ENCODE measurements around the gene TOMM20.
"Not testable (repeated sequence)": the region's sequence is repeated elsewhere in the genome, so short reads cannot be mapped to it uniquely, and the experiment has no call there.

Gene TOMM20

DNA sequence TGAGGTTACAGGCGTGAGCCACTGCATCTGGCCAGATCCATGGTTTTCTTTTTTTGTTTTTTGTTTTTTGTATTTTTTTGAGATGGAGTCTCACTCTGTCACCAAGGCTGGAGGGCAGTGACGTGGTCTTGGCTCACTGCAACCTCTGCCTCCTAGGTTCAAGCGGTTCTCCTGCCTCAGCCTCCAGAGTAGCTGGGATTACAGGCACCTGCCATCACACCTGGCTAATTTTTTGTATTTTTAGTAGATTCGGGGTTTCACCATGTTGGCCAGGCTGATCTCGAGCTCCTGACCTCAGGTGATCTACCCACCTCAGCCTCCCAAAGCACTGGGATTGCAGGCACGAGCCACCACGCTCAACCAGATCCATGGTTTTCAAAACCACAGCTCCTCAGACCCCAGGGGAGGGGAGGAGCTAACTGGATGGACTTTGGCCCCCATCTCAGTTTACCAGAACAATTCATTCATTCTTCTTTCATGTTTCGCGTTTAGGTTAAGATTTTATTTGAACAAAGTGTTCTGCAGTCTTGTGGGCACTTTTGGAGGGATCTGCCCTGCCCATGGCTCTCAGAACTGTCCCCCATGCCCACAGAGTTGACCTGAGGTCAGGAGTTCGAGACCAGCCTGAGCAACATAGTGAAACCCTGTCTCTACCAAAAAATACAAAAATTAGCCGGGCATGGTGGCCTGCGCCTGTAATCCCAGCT, 43.1 kb downstream of the TOMM20 start:
- FAIRE-seq; DNase-seq (ENCODE audit: insufficient read length, low spot score): not testable (repeated sequence)

DNA sequence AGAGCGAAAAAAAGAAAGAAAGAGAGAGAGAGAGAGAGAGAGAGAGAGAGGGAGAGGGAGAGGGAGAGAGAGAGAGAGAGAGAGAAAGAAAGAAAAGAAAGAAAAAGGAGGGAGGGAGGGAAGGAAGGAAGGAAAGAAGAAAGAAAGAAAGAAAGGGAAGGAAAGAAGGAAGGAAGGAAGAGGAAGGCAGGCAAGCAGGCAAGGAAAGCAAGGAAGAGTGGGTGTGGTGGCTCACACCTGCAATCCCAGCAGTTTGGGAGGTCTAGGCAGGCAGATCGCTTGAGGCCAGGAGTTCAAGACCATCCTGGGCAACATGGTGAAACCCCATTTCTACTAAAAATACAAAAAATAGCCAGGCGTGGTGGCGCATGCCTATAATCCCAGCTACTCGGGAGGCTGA, 47.8 kb downstream of the TOMM20 start:
- not testable (repeated sequence) for DNase-seq (ENCODE audit: insufficient read length, low spot score); FAIRE-seq

DNA sequence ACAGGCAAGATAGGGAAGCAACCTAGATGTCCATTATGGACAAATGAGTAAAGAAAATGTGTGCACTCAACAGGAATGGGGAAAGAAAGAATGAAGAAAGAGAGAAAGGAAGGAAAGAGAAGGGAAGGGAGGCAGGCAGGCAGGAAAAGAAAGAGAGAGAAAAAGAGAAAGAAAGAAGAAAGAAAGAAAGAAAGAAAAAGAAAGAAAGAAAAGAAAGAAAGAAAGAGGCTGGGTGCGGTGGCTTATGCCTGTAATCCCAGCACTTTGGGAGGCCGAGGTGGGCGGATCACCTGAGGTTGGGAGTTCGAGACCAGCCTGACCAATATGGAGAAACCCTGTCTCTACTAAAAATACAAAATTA, 48.4 kb downstream of the TOMM20 start:
- not testable (repeated sequence) for FAIRE-seq; DNase-seq (ENCODE audit: insufficient read length, low spot score)

DNA sequence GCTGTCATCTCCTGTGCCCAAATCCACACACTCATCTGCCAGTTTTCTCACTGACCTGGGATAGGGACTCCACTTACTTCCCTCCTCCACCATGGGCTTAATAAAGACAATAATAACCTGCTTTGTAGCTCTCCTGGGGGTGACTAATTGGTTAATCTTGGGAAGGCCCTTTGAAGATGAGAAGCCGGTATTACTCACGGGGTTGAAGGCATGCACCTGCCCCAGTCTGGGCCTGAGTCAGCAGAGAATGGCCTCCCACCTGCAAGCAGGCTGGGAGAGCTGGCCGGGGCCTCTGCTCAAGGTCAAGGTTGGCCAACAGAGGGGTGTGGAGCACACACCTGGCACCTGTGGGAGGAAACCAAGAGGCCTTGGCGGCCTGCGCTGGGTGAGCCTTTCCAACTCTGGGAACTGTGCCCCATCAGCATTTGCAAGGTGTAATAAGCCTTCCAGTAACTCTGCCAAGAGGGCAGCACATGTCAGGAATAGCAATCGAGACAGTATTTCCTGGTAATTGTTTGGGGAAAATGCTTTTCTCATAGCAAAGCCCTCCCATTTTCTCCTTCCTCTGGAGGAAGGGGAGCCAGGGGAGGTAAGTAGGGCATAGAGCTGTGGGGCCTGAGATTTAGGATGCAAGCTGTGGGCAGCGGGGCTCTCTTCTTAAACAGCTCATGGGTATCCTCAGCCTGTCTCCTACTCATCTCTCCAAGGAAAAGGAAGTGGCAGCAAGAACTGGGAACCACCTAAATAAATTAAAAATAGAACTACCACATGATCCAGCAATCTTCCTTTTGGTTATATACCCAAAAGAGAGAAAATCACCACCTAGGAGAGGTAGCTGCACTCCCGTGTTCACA, 49.0 kb downstream of the TOMM20 start:
- no peak for FAIRE-seq

DNA sequence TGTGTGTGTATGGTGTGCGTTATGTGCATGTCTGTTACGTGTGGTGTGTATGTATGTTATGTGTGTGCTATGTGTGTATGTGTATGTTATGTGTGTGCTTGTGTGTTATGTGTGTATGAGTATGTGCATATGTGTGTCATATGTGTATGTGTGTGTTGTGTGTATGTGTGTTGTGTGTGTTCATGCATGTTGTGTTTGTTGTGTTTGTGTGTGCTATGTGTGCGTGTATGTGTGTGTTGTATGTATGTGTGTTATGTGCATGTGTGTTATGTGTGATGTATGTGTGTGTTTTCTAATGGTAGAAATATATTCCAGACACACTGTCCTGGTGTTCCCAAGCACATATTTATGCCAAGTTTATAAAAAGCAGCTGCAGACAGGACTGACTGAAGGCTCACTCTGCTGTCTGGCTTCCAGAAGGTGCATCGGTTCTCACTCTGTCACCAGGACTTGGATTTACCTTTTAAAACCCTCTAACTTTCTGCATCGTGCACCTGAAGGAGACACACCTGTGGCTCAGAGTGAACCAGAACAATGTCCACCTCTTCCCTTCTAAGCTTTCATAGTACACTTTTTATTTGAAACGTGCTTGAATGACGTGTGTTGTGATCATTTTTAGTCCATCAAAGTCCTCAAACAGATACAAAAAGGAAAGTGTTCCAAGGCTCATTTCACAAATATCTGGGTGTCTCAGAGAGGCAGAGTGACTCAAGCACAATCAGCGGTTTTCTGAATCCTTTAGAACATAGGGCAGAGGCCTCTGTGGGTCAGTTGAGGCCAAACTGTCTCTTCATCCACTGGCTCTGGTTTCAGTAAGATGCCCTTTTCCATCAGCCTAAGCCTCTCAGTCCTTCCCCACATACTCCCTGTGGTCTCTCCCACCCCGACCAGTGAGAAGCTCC, 49.9 kb downstream of the TOMM20 start:
- FAIRE-seq (no peak), DNase-seq (ENCODE audit: insufficient read length, low spot score) (no peak)

More for the DNA sequence above, 49.0 kb downstream of the TOMM20 start:
- DNase-seq (ENCODE audit: insufficient read length, low spot score), result no peak

DNA sequence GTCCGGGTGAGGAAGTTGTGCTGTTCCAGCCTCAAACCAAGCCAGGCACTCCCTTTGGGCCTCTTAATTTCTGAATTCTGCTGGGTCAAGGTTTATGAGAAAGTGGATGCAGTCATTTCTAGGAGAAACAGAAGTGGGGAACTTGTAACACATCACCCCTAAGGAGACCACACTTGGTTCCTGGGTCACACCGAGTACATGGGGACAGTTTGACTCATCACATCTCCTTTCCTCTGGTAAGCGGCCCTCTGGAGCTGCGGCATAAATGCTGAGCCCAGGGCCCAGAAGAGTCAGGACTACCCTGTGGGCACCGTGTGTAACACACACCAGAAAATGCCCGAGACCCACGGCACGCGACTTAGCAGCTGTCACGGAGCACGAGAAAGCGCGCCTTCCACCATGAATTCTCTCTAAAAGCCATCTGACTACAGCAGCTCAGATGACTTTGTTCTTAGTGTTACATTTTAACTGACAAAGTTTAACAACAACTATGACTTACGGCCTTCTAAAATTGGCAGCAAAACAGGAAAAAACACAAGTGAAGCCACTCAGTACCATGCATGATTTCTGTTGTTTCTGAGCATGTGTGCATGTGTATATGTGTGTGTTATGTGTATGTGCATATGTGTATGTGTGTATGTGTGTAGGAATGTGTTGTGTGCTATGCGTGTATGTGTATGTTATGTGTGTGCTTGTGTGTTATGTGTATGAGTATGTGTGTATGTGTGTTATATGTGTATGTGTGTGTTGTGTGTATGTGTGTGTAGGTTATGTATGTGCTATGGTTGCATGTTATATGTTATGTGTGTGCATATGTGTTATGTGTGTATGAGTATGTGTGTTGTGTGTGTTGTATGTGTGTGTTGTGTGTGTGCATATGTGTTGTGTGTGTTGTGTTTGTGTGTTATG, 50.8 kb downstream of the TOMM20 start:
- DNase-seq (ENCODE audit: insufficient read length, low spot score), result no peak
- FAIRE-seq, result no peak

DNA sequence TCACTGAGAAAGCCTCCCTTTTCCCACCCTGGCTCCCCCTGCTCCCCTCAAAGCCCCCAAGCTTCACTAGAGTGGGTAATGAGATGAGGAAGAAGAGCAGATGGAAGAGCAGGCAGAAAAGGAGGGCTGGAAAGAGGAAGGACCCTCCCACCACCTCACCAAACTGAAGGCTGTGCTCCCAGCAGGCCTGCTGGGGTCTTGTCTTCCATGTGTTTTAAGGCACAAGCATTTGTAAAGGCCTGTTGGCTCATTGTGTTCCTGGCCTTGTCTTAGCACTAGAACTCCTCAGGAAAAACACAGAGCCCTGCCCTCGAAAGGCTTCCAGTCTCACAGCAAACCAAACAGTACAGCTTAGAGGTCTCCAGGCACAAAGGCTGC, 51.5 kb downstream of the TOMM20 start:
- FAIRE-seq (no peak), DNase-seq (ENCODE audit: insufficient read length, low spot score) (no peak)

DNA sequence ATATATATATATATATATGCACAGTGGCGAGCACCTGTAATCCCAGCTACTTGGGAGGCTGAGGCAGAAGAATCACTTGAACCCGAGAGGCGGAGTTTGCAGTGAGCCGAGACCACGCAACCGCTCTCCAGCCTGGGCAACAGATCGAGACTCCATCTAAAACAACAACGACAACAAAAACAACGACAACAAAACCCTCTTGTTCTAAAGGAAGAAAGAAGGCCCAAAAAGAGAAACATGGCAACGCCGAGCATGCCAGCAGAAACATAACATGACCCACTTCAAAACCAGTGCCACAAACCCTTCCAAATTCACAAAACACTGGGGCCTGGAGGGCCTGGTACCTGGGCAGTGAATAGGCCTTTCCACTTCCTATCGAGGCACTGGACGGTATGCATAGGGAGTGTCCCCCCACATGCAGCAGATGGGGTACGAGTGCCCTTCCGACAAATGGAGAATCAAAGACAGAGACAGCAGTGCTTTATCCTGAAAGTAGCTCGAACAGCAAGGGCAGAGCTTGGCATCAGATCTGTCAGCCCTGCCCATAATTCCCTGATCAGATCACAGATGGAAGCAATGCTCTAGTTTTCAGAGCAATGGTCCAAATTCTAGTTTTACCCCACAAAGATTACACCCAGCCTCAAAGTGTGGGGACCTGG, 52.0 kb downstream of the TOMM20 start:
- FAIRE-seq, result no peak
- no peak for DNase-seq (ENCODE audit: insufficient read length, low spot score)

DNA sequence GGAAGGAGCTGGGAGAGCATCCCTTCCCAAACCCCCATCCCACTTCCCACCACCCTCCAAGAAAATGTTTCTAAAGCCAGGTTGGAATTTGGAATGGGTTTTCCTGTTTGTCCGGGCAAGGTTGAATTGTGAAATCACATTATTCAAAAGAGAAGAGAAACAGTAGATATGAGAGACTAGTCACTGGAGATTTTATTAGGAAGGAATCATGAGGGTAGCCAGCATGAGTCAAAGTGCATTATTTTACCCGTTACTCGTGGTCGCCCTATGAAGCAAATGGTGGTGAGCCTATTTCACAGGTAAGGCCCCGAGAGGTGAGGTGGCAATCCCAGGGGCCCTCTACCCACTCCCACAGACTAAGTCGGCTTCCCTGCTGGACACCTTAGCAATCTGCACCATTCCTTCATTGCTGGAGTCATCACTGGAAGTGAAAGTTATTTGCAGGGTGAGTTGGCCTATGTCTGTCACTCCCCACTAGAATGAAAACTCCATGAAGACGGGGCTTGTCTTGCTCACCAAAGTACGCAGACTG, 52.8 kb downstream of the TOMM20 start:
- no peak for DNase-seq (ENCODE audit: insufficient read length, low spot score)
- no peak for FAIRE-seq

DNA sequence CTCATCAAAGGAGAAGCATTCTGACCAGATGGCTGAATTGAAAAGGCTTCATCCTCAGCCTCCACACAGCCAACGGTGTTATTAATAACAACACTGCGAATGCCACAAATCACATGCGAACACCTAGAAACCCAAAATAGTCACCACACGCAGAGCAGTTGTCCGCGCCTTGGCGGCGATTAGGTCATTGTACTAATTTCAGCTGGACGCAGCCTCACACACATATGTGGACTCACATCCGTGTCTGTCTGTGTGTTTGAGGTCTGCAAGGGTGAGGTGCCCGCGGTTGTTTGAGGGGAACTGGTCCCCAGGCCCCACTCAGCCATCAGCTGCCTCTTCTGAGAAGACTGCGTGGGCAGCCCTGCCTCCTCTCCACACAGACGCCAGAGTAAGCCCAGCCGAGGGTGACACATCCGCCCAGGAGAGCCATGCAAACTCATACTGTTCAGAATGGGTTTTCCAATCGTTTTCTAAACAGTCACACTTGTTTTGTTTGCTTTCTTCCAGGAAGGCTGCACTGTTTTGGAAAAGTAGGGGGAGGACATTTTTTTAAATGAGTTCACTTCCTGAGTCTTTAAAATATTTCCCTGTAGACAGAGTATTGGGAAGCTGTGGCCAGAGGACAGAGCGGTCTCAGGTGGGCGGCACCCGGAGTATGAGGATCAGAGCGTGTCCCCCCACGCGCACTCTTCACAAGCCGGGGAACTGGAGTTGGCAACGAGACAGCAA, 53.4 kb downstream of the TOMM20 start:
- DNase-seq (ENCODE audit: insufficient read length, low spot score) (peak; percentile 43), FAIRE-seq (no peak)

DNA sequence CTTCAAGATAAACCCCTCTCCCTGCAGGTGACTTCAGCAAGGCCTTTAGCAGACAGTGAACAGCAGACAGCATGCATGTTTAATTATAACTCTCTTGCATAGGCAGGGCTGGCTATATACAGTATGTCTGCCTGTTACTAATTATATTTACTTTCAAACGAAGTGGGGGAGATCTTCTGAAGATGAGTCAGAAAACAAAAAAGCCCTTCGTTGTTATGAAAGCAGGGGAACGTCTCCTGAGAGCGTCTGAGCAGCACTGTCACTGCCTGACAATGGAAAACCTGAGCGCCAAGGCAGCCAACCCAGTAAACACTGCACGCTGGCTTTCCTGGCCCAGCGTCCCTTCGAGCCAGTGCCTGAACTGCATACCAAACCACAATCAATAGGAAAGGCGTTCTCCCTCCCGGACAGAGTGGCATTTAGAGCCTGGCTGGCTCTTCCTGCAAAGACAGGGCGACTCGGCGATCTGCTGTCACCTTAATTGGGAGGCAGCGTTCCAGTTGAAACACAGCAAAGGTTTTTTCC, 54.1 kb downstream of the TOMM20 start:
- no peak for FAIRE-seq
- no peak for DNase-seq (ENCODE audit: insufficient read length, low spot score)

DNA sequence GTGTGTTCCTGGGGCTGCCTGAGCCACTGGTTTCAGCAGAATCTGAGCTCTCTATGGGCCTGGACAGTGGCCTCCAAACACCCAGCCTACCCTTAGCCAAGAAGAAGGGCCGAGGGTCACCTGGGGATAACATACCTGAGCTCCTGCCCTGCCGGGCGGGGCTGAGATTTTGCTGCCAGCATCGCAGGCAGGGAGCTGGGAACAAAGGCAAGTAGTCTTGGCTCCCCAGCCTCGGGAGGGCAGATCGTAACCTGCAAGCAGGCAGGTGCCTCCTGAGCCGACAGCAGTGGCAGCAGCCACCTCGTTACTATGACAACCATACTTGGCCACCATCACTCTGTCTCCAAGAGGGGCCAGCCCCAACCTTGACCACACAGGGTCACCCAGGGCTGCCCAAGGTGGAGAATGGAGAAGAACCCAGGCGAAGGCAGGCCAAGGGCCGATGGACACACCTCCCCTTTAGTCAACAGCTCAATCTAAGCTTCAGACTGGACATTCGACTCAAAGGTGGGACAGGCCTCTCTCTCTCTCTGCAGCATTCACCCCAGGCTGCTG, 54.6 kb downstream of the TOMM20 start:
- DNase-seq (ENCODE audit: insufficient read length, low spot score), result no peak

DNA sequence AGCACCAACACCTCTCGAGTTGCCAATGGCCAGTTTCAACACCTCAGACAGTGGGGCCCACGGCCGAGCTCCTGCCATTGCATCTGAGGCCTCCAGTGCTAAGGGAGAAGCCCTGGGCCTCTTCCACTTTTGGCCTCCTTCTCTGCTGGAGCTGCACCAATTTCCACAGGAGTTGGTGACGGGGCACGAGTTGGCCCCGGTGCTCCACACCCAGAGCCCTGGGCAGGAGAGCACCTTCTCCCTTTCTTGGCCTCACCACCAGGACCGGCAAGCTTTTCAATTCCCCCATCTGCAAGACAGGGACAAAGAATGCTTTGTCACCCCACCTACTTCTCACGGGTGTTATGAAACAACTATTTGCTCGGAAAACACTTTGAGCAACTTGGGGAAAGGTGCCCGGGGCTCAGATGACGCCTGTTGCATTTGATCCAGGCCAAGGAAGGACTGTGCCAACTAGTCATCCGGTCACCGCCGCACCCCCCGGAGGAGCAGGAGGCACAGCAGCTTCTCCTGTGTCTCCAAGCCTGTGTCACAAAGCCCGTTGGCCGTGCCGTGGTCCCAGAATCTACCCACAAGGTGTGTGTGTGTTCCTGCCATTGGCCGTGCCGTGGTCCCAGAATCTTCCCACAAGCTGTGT, 55.2 kb downstream of the TOMM20 start:
- no peak for FAIRE-seq
- no peak for DNase-seq (ENCODE audit: insufficient read length, low spot score)

More for the DNA sequence above, 54.6 kb downstream of the TOMM20 start:
- no peak for FAIRE-seq

DNA sequence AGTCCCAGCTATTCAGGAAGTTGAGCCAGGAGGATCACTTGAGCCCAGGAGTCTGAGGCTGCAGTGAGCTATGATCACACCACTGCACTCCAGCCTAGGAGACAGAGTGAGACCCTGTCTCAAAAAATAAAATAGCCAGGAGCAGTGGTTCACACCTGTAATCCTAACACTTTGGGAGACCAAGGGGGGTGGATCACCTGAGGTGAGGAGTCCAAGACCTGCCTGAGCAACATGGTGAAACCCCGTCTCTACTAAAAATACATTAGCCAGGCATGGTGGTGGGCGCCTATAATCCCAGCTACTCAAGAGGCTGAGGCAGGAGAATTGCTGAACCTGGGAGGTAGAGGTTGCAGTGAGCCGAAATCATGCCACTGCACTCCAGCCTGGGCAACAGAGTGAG, 56.1 kb downstream of the TOMM20 start:
- DNase-seq (ENCODE audit: insufficient read length, low spot score); FAIRE-seq: not testable (repeated sequence)

DNA sequence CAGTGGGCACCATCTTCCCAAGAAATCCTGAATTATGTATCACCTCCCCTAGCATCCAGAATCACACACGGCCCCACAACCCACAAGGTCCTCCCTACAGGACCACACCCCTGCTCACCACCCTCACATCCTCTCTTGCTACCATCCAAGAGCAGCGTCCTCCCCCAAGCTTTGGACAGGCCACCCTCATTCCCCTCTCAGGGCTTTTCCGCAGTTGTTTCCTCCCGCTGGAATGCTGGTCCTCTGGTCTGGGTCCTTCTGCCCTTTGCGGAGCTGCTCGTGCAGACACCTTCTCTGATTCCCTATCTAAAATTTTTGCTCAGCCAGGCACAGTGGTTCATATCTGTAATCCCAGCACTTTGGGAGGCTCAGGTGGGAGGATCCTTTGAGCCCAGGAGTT, 56.5 kb downstream of the TOMM20 start:
- no peak for DNase-seq (ENCODE audit: insufficient read length, low spot score)
- FAIRE-seq, result no peak

DNA sequence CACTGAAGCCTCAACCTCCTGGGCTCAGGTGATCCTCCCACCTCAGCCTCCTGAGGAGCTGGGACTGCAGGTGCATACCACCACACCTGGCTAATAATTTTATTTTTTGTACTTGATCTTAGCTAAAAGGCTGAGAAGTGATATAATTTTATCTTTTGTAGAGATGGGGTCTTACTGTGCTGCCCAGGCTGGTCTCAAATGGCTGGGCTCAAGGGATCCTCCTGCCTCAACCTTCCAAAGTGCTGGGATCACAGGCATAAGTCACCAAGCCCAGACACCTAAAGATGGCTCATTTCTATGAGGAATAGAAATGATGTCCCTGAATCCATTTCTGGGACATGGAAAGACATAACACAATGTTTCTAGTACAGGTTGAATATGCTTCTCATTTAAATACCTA, 57.8 kb downstream of the TOMM20 start:
- FAIRE-seq (no peak), DNase-seq (ENCODE audit: insufficient read length, low spot score) (no peak)

Measured in HTR-8/SVneo (cell line).